Ovary (tissue), 3 donors: Measurements from ENCODE around the gene USP4.

Source experiments
- CTCF ChIP-seq, 3 donors: fragments of 450-650 bp in 2 of 3; fragments of 200-600 bp in 1 of 3; IDR thresholded peaks; one replicate each; pipeline versions ENCODE4 v1.5.1 to v1.8.0; 2016 to 2022; ENCODE audit warnings: antibody characterized with exemption in 3 of 3, mild to moderate bottlenecking in 1 of 3
- EP300 ChIP-seq: sonication (generic); formaldehyde crosslinking; IDR thresholded peaks from one replicate; pipeline ENCODE4 v1.6.1; 2017; ENCODE audit warnings: antibody characterized with exemption
- POLR2A ChIP-seq: fragments of 450-650 bp; IDR thresholded peaks from one replicate; pipeline ENCODE4 v1.6.1; 2017; ENCODE audit warnings: antibody characterized with exemption, mild to moderate bottlenecking, moderate library complexity
- donor health status: DM: no; HTN: no; CAD: no.

GRCh38 chr3:49370585-49371290 is 30.9 kb upstream of the USP4 start:
- TF ChIP-seq CTCF (IDR thresholded peaks at IDR 0.05): no peak
- TF ChIP-seq POLR2A: no peak
- no peak for TF ChIP-seq EP300
